Osteocyte (in vitro differentiated cells): ENCODE measurements around the gene DCDC2C. TPM values are rescaled to one million over a fixed set of nuclear protein-coding genes. Genes with fewer than 3 reads are reported as not detected.
"Not testable (repeated sequence)": the region's sequence is repeated elsewhere in the genome, so short reads cannot be mapped to it uniquely, and the experiment has no call there.

Source experiments
- DNase-seq: peaks from one replicate; pipeline ENCODE4 v3.0.0; 2021; ENCODE audit warnings: mixed read lengths; ENCODE audit not compliant: unreplicated experiment; ENCODE audit errors: extremely low spot score
- H3K27ac Mint-ChIP-seq: one replicate; pipeline ENCODE4 v1.8.0; 2021; ENCODE audit warnings: mild to moderate bottlenecking, mixed read lengths; ENCODE audit not compliant: unreplicated experiment
- H3K27me3 Mint-ChIP-seq: one replicate; pipeline ENCODE4 v1.8.0; 2021; ENCODE audit warnings: mixed read lengths; ENCODE audit not compliant: unreplicated experiment
- H3K36me3 Mint-ChIP-seq: one replicate; pipeline ENCODE4 v1.8.0; 2021; ENCODE audit warnings: mixed read lengths; ENCODE audit not compliant: unreplicated experiment
- H3K4me1 Mint-ChIP-seq: one replicate; pipeline ENCODE4 v1.8.0; 2021; ENCODE audit warnings: mixed read lengths; ENCODE audit not compliant: unreplicated experiment
- H3K4me3 Mint-ChIP-seq: one replicate; pipeline ENCODE4 v1.8.0; 2021; ENCODE audit warnings: mild to moderate bottlenecking, moderate library complexity, mixed read lengths; ENCODE audit not compliant: unreplicated experiment
- H3K9me3 Mint-ChIP-seq: one replicate; pipeline ENCODE4 v1.8.0; 2021; ENCODE audit warnings: mixed read lengths; ENCODE audit not compliant: unreplicated experiment
- CTCF ChIP-seq: fragments of 200-600 bp; sonication (generic); IDR thresholded peaks from 2 replicates; pipeline ENCODE4 v1.5.0; 2021; ENCODE audit warnings: antibody characterized with exemption, mild to moderate bottlenecking, moderate library complexity
- total RNA-seq: library from RNA; stranded (reverse); gene quantifications from 2 replicates; pipeline ENCODE4 v1.2.1, GENCODE V29; 2021

The DCDC2C gene
- total RNA-seq, 1 donor from 2014 or later = not detected

GRCh38 chr2:3807853-3808252 lies 104.5 kb downstream of the DCDC2C start:
- Mint-ChIP-seq H3K4me3 (no peak overlapping the region), H3K36me3 (no peaks in the 10 kb centered on the region), H3K9me3 (peaks cover 23% of the 10 kb centered on the region)

GRCh38 chr2:3814706-3815245 lies 111.4 kb downstream of the DCDC2C start:
- no peaks in the 10 kb centered on the region for H3K36me3 Mint-ChIP-seq
- no peak overlapping the region for H3K27ac Mint-ChIP-seq
- no peak for DNase-seq
- H3K9me3 Mint-ChIP-seq = peaks cover 33% of the 10 kb centered on the region
- H3K4me3 Mint-ChIP-seq = no peak overlapping the region
- no peaks in the 10 kb centered on the region for H3K4me1 Mint-ChIP-seq
- H3K27me3 Mint-ChIP-seq = no peaks in the 10 kb centered on the region
- TF ChIP-seq CTCF = no peak

More at GRCh38 chr2:3807853-3808252, 104.5 kb downstream of the DCDC2C start:
- no peak for DNase-seq
- Mint-ChIP-seq H3K4me1 (no peaks in the 10 kb centered on the region), H3K27me3 (peaks cover 3% of the 10 kb centered on the region), H3K27ac (no peak overlapping the region)
- TF ChIP-seq CTCF = no peak

- H3K4me3 Mint-ChIP-seq, H3K36me3 Mint-ChIP-seq, DNase-seq, H3K27me3 Mint-ChIP-seq, H3K4me1 Mint-ChIP-seq, H3K27ac Mint-ChIP-seq: not testable (repeated sequence)
- H3K9me3 Mint-ChIP-seq = peaks cover 22% of the 10 kb centered on the region
Observed at GRCh38 chr2:3817144-3817543, 113.8 kb downstream of the DCDC2C start.

- H3K4me1 Mint-ChIP-seq = no peaks in the 10 kb centered on the region
- no peaks in the 10 kb centered on the region for H3K36me3 Mint-ChIP-seq
- H3K9me3 Mint-ChIP-seq = peaks cover 5% of the 10 kb centered on the region
- H3K27me3 Mint-ChIP-seq = peaks cover 3% of the 10 kb centered on the region
- TF ChIP-seq CTCF = no peak
- H3K4me3 Mint-ChIP-seq = no peak overlapping the region
- DNase-seq = no peak
- H3K27ac Mint-ChIP-seq = no peak overlapping the region
Observed at GRCh38 chr2:3823748-3824147, 120.4 kb downstream of the DCDC2C start.

- DNase-seq = no peak
- H3K27me3 Mint-ChIP-seq = peaks cover 3% of the 10 kb centered on the region
Observed at GRCh38 chr2:3827673-3828575, 124.5 kb downstream of the DCDC2C start.

More at GRCh38 chr2:3827673-3828575, 124.5 kb downstream of the DCDC2C start:
- Mint-ChIP-seq H3K4me1 (no peaks in the 10 kb centered on the region), H3K4me3 (no peak overlapping the region), H3K9me3 (peaks cover 9% of the 10 kb centered on the region), H3K36me3 (no peaks in the 10 kb centered on the region), H3K27ac (no peak overlapping the region)
- peak; percentile 64 for TF ChIP-seq CTCF
